Stimulated activated CD8-positive, alpha-beta memory T cell treated with anti-CD3 and anti-CD28 coated beads, Interleukin-4, amount 100 ng/mL, for 4 hours (primary cell): ENCODE data around the gene POLE3.
A peak's percentile ranks its signal among the peaks of the same experiment; 100 is the strongest.
"Not testable (repeated sequence)": the region's sequence is repeated elsewhere in the genome, so short reads cannot be mapped to it uniquely, and the experiment has no call there.

Experiments used
- DNase-seq, 2 donors: peaks; one replicate each; pipeline ENCODE4 v3.0.0-alpha.2; 2020; ENCODE audit warnings: low read depth in 2 of 2, low spot score in 1 of 2

The POLE3 gene

GRCh38 chr9:113410207-113410864 lies at the start of gene POLE3, which contains the start of gene C9orf43:
TSS of gene POLE3 (minus strand) at chr9:113410675. CDS start at chr9:113410293, 382 bp downstream.
TSS of gene C9orf43 (plus strand) at chr9:113410747. CDS start at chr9:113413494, 2,747 bp downstream.
- peak; percentile 87 to 88 for DNase-seq

DNA sequence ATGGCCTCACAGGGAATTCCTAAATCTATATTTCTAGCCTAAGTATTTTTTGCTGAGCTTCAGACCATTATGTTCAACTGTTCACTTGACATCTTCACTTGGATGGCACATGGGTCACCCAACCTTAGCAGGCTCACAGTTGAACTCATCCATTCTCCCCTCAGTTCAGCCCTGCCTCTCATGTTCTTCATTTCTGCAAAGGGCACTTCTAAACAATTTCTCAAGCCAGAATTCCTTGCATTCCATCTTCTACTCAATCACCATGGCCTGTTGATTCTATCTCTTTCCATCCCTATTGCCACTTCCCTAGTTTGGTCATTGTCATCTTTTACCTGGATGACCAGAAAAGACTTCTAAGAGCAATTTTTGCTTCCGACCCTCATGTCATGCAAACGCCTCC lies 45.8 kb upstream of the POLE3 start:
- DNase-seq, result no peak

DNA sequence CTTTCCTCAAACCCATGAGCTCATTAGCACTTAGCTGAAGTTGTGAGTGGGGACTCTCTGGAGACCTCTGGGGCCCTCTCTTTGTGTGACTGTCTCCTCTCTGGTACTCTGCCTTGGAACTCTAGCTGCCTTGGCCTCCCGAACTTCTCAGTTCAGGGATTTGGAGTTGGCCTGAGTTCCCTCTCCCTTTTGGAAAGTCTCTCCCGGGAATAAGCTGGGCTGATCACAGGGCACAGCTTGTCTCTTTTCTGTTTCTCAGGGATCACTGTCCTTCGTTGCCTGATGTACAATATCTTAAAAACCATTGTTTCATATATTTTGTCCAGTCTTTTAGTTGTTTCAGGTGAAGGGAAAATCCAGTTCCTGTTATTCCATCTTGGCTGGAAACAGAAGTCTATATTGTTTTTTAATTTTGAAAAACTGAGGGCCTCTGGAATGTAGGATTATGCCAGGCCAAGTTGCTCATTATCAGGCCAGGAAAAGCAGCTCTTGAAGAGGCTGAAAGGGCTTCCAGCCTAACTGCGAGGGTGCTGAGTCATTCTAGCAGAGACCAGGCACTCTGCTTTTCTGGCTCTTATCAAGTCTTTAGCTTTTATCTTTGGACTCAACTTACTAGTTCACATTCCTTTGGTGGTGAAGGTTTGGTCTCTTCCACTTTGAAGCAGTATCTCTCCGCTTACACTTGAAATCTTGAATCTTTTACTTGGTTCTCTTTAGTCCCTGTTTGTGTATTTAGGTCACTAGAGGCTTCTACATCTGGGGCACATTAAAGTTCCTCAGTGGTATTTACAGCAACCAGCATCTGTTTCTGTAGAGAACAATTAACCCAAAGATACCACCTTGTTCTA lies 44.7 kb upstream of the POLE3 start:
- no peak for DNase-seq

DNA sequence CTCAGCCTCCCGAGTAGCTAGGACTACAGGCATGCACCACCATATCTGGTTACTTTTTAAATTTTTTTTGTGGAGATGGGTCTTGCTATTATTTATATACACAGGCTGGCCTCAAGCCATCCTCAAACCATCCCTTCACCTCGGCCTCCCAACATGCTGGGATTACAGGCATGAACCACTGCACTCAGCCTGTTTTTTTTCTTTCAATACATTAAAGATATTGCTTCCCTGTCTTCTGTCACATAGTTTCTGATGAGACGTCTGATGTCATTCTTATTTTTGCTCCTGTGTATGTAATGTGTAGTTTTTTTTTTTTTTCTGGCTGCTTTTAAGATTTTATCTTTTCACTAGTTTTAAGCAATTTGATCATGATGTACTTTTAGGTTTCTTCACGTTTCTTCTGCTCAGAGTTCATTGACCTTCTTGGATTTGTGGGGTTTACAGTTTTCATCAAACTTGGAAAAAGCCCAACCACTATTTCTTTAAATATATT lies 41.7 kb upstream of the POLE3 start:
- no peak for DNase-seq

- DNase-seq, result no peak
These were observed 38.9 kb upstream of the POLE3 start for GRCh38 chr9:113449376-113449775.

GRCh38 chr9:113446323-113446740 lies 35.9 kb upstream of the POLE3 start:
- no peak for DNase-seq

DNA sequence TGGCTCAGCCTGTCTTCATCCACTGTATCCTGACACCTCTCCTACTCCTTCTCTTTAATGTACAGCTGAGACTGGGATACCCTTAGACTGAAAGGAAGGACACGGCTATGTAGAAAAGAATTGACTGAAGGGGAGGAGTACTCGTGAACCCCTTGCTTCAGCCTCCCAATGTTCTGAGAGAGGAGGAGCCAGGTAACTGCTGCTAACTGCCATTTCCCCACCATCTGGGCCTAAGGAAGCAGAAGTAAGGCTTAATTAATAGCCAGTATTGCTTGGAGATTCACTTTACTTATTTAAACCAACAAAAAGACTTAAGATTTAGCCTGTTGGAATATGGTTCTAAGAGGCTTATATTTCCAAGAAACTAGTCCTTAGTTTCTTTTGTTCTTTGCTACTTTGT lies 34.3 kb upstream of the POLE3 start:
- no peak for DNase-seq

DNA sequence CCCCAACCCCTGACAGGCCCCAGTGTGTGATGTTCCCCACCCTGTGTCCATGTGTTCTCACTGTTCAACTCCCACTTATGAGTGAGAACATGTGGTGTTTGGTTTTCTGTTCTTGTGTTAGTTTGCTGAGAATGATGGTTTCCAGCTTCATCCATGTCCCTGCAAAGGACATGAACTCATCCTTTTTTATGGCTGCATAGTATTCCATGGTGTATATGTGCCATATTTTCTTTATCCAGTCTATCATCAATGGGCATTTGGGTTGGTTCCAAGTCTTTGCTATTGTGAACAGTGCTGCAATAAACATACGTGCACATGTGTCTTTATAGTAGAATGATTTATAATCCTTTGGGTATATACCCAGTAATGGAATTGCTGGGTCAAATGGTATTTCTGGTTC lies 27.2 kb upstream of the POLE3 start:
- DNase-seq, result not testable (repeated sequence)

- DNase-seq, result no peak
These were observed 26.4 kb upstream of the POLE3 start for GRCh38 chr9:113436728-113437515.

GRCh38 chr9:113431191-113431590 lies 20.7 kb upstream of the POLE3 start:
- no peak for DNase-seq

- DNase-seq, result no peak
These were observed 17.7 kb upstream of the POLE3 start for GRCh38 chr9:113428062-113428615.

DNA sequence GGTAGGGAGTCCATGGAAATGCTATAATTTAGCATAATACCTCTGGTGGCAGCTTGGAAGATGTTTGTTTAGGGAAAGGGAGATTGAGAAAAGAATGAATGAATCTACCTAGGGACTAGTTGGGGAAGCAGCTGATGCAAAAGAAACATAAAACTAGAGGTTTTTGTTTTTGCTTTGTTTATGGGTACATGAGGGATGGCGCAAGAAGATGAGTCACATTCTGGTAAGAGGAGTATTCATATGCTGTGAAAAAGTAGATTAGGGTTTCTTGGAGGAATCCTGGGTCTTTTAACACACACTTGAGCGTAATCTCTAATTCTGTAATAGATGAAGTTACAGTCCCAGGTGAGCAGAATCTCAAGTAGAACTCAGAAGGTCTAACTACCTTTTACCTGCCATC lies 17.2 kb upstream of the POLE3 start:
- no peak for DNase-seq

GRCh38 chr9:113426701-113427100 lies 16.2 kb upstream of the POLE3 start:
- DNase-seq, result no peak

DNA sequence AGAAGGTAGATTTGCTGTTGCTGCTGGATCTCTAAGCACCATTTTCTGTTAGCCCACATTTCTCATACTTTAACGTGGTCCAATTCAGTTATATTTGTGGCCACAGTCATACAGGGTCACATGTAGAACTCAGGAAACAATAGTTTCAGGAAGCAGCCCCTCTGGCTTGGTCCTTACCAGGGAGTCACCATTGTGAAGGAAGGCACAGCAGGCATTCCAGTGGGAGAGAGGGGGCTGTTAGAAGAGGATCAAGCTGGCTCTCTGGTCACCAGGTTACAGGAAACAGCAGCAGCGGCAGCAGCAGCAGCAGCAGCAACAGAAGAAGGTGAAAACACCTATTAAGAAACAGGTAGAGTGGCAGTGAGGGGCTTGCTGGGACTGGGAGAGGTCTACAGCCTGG lies 14.6 kb upstream of the POLE3 start:
- DNase-seq, result no peak

GRCh38 chr9:113421726-113422125 lies 11.3 kb upstream of the POLE3 start:
- DNase-seq, result no peak

DNA sequence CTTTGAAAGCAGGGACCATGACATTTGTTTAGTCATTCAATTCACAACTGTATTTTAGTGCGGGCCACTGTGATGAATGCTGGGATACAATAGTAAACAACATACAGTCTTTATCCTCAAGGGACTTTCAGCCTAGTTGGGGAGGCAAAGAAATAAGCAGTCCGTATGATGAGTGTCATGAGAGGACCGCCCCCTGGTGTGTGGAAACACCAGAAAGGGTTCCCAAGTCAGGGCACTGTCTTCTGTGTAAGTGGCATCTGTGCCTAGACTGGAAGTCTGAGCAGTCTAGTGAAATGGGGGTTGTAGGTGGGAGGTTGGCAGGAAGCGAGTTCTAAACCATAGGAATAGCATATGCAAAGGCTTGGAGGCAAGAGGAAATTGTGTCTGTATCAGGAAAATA lies 6.9 kb upstream of the POLE3 start:
- no peak for DNase-seq

DNA sequence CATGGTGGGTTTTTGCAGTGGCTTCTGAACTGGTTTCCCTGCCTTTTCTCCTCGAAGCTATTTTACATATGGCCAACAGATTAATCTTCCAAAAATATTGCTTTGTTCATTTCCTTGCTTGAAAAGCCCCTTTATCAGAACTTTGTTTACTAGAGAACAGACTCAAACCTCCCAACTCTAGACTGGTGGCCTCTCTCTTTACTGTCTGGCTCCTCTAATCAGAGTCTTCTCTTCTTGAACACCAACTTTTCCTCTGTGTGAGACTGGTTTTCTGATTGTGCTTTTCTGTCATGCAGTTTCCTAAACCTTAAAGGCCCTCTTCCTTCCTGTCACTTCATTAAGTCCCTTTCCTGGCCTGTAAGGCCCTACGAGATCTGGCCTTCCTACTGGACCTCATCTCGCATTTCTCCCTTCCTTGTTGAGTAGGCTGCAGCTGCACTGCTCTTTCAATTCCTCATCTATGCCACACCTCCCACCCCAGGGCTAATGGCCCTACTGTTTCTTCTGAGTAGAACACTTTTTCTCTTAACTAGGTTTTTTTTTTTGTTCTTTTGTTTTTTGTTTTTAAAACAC lies 5.8 kb upstream of the POLE3 start:
- no peak for DNase-seq

- DNase-seq, result no peak
These were observed 630 bp downstream of the POLE3 start for GRCh38 chr9:113409883-113410206.

- no peak for DNase-seq
These were observed 994 bp downstream of the POLE3 start for GRCh38 chr9:113409481-113409880.

DNA sequence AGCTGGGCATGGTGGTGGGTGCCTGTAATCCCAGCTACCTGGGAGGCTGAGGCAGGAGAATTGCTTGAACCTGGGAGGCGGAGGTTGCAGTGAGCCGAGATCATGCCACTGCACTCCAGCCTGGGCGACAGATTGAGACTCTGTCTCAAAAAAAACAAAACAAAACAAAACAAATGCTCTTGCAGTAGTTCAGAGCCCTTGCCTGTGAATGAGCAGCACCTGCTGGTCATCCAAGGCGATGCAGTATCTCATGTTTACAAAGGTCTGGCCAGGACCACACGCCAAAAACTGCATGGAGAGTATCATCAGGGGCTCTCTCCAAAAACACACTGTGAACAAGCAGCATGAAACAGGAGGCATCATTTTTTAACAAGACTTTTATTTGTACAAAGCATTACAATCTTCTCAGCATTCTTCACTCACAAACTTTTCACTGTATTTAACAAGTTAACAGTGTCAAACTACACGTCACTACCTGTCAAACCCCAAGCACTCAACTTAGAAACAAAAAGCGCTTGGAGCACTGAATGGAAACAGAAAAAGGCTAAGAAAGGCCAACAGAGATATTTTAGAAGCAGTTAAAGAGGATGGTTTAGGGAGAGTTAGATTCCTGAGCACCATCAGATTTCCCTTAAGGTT lies 3.5 kb downstream of the POLE3 start:
- DNase-seq, result not testable (repeated sequence)
